HL-60 (cell line): Measurements from ENCODE around the gene RPH3AL.
"Not testable (repeated sequence)": the region's sequence is repeated elsewhere in the genome, so short reads cannot be mapped to it uniquely, and the experiment has no call there.

Experiments used
- DNase-seq, 2 experiments: peaks; one replicate each; pipeline ENCODE4 v3.0.0-alpha.2; 2010 to 2020; ENCODE audit warnings: low read depth in 1 of 2, low spot score in 1 of 2
- H3K27ac ChIP-seq: fragments of 250-450 bp; sonication (Bioruptor Pico); replicated peaks from 2 replicates; pipeline ENCODE4 v1.5.1; 2020; ENCODE audit warnings: mild to moderate bottlenecking, moderate library complexity
- H3K27me3 ChIP-seq: fragments of 250-450 bp; sonication (Bioruptor Pico); 2 replicates; pipeline ENCODE4 v1.5.1; 2021; ENCODE audit warnings: mild to moderate bottlenecking, moderate library complexity; ENCODE audit not compliant: insufficient read depth, poor library complexity, severe bottlenecking
- H3K4me3 ChIP-seq: replicated peaks from 2 replicates; pipeline ENCODE4 v1.5.1; 2011; ENCODE audit warnings: mild to moderate bottlenecking, control low read depth, low read length; ENCODE audit not compliant: insufficient read depth
- GABPA ChIP-seq: IDR thresholded peaks from 2 replicates; pipeline ENCODE4 v1.6.1; 2012; ENCODE audit warnings: low read depth
- POLR2AphosphoS5 ChIP-seq: IDR thresholded peaks from 2 replicates; pipeline ENCODE4 v1.6.1; 2012; ENCODE audit warnings: low read depth
- REST ChIP-seq: IDR thresholded peaks from 2 replicates; pipeline ENCODE4 v1.6.1; 2012; ENCODE audit warnings: low read depth; ENCODE audit not compliant: insufficient replicate concordance
- SPI1 ChIP-seq: IDR thresholded peaks from 2 replicates; pipeline ENCODE4 v1.6.1; 2012; ENCODE audit warnings: low read depth, mild to moderate bottlenecking, borderline replicate concordance
- TF ChIP-seq, protein P1 (sequence below): IDR thresholded peaks from one replicate; pipeline ENCODE4 v1.5.1; 2011; ENCODE audit warnings: low read length, control low read depth, inconsistent platforms; ENCODE audit not compliant: insufficient read depth

Gene RPH3AL

GRCh38 chr17:199191-199604 lies 153.4 kb downstream of the RPH3AL start:
- Histone ChIP-seq H3K4me3 (no peak overlapping the region), H3K27me3 (no peaks in the 10 kb centered on the region), H3K27ac (no peak overlapping the region)
- no peak for TF ChIP-seq SPI1
- no peak for TF ChIP-seq GABPA
- TF ChIP-seq POLR2AphosphoS5: no peak
- TF ChIP-seq, protein P1, sequence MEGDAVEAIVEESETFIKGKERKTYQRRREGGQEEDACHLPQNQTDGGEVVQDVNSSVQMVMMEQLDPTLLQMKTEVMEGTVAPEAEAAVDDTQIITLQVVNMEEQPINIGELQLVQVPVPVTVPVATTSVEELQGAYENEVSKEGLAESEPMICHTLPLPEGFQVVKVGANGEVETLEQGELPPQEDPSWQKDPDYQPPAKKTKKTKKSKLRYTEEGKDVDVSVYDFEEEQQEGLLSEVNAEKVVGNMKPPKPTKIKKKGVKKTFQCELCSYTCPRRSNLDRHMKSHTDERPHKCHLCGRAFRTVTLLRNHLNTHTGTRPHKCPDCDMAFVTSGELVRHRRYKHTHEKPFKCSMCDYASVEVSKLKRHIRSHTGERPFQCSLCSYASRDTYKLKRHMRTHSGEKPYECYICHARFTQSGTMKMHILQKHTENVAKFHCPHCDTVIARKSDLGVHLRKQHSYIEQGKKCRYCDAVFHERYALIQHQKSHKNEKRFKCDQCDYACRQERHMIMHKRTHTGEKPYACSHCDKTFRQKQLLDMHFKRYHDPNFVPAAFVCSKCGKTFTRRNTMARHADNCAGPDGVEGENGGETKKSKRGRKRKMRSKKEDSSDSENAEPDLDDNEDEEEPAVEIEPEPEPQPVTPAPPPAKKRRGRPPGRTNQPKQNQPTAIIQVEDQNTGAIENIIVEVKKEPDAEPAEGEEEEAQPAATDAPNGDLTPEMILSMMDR: no peak
- TF ChIP-seq REST: no peak
- no peak for DNase-seq

GRCh38 chr17:198225-198624 lies 154.4 kb downstream of the RPH3AL start:
- DNase-seq, H3K4me3 ChIP-seq, H3K27me3 ChIP-seq, H3K27ac ChIP-seq: not testable (repeated sequence)

- TF ChIP-seq GABPA: no peak
- TF ChIP-seq REST: no peak
- TF ChIP-seq, protein P1: no peak
- TF ChIP-seq POLR2AphosphoS5: no peak
- TF ChIP-seq SPI1: no peak
Observed at GRCh38 chr17:197352-197751, 155.3 kb downstream of the RPH3AL start.

GRCh38 chr17:194828-195602 lies 157.6 kb downstream of the RPH3AL start:
- TF ChIP-seq SPI1 (no peak), GABPA (no peak), REST (no peak), POLR2AphosphoS5 (no peak)
- TF ChIP-seq, protein P1: no peak
- no peaks in the 10 kb centered on the region for H3K27me3 ChIP-seq
- no peak for DNase-seq
- no peak overlapping the region for H3K4me3 ChIP-seq
- H3K27ac ChIP-seq: no peak overlapping the region

More at GRCh38 chr17:197352-197751, 155.3 kb downstream of the RPH3AL start:
- Histone ChIP-seq H3K27ac (no peak overlapping the region), H3K4me3 (no peak overlapping the region), H3K27me3 (no peaks in the 10 kb centered on the region)
- DNase-seq: no peak
